ENCODE results near the gene EYS.

Gene EYS

DNA sequence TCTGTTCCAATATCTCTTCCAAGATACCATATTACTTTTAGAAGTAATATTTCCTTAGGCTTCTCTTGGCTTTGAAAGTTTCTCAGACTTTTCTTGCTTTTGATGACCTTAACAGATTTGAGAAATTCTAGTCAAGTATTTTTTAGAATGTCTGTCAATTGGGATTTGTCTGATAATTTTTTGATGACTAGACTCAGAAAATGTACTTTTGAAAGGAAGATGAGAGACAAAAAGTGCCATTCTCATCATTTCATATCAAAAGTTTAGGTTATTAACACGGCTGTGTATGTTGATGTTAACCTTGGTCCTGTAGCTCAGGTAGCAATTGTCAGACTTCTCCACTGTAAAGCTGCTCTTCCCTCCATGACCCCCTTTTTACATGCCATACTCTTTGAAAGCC lies 651.5 kb downstream of the EYS start:
- H3K9me3 ChIP-seq (ENCODE audit: severe bottlenecking) = no peaks in the 10 kb centered on the region

DNA sequence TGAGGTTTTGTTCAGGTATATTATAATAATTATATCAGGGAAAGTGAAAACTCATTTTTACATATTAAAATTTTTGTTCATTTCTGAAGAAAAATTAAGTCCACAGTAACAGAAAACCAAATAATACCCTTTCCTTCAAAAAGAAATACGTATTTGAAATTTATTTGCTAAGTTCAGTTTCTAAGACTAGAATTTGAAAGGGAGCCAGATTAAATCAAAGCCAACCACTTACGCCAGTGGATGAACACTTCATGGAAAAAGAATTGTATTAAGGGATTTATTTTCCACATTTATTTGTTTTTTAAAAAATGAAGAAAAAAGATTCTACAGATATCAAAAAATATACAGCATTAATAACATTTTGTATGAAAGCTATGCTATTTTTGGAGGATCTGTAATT lies 654.4 kb downstream of the EYS start:
- Histone ChIP-seq H3K9me3 (ENCODE audit: severe bottlenecking) (no peaks in the 10 kb centered on the region), H3K36me3 (ENCODE audit: low read depth) (no peaks in the 10 kb centered on the region), H3K27me3 (ENCODE audit: insufficient read depth, poor library complexity, severe bottlenecking) (no peaks in the 10 kb centered on the region), H3K27ac (ENCODE audit: poor library complexity, severe bottlenecking) (no peak overlapping the region), H3K4me1 (ENCODE audit: insufficient read depth, poor library complexity, severe bottlenecking) (no peaks in the 10 kb centered on the region), H3K4me3 (ENCODE audit: severe bottlenecking) (no peak overlapping the region)
- ATAC-seq (ENCODE audit: low read depth) (no peak), DNase-seq (ENCODE audit: low spot score) (no peak)
- TF ChIP-seq, protein P1, sequence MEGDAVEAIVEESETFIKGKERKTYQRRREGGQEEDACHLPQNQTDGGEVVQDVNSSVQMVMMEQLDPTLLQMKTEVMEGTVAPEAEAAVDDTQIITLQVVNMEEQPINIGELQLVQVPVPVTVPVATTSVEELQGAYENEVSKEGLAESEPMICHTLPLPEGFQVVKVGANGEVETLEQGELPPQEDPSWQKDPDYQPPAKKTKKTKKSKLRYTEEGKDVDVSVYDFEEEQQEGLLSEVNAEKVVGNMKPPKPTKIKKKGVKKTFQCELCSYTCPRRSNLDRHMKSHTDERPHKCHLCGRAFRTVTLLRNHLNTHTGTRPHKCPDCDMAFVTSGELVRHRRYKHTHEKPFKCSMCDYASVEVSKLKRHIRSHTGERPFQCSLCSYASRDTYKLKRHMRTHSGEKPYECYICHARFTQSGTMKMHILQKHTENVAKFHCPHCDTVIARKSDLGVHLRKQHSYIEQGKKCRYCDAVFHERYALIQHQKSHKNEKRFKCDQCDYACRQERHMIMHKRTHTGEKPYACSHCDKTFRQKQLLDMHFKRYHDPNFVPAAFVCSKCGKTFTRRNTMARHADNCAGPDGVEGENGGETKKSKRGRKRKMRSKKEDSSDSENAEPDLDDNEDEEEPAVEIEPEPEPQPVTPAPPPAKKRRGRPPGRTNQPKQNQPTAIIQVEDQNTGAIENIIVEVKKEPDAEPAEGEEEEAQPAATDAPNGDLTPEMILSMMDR (IDR thresholded peaks at IDR 0.05; ENCODE audit: poor library complexity, severe bottlenecking) = no peak

More for the DNA sequence above, 651.5 kb downstream of the EYS start:
- DNase-seq (ENCODE audit: low spot score) (no peak), ATAC-seq (ENCODE audit: low read depth) (no peak)
- TF ChIP-seq, protein P1 (IDR thresholded peaks at IDR 0.05; ENCODE audit: poor library complexity, severe bottlenecking) = no peak
- H3K36me3 ChIP-seq (ENCODE audit: low read depth) = no peaks in the 10 kb centered on the region
- no peak overlapping the region for H3K27ac ChIP-seq (ENCODE audit: poor library complexity, severe bottlenecking)
- no peaks in the 10 kb centered on the region for H3K27me3 ChIP-seq (ENCODE audit: insufficient read depth, poor library complexity, severe bottlenecking)
- no peak overlapping the region for H3K4me3 ChIP-seq (ENCODE audit: severe bottlenecking)
- H3K4me1 ChIP-seq (ENCODE audit: insufficient read depth, poor library complexity, severe bottlenecking) = no peaks in the 10 kb centered on the region

DNA sequence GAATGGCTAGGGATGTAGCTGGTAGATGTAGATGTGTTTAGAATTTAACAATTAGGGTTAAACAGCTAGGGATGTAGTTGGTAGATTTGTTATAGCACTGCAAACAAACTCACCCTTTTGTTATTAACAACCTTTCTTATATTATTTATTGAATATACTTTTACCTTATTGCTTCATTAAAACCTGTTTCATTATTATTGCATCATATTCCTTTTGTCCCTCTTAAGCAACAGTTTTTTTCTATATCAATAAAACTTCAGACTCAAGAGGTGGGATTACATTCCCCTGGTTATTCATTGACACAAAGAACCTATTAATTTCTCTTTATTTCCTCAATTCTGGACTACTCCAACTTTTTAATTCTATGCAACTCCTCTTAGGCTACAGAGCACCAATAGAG lies 661.2 kb downstream of the EYS start:
- Histone ChIP-seq H3K4me3 (ENCODE audit: severe bottlenecking) (no peak overlapping the region), H3K9me3 (ENCODE audit: severe bottlenecking) (no peaks in the 10 kb centered on the region), H3K36me3 (ENCODE audit: low read depth) (no peaks in the 10 kb centered on the region), H3K27ac (ENCODE audit: poor library complexity, severe bottlenecking) (no peak overlapping the region), H3K27me3 (ENCODE audit: insufficient read depth, poor library complexity, severe bottlenecking) (no peaks in the 10 kb centered on the region), H3K4me1 (ENCODE audit: insufficient read depth, poor library complexity, severe bottlenecking) (no peaks in the 10 kb centered on the region)
- TF ChIP-seq, protein P1 (IDR thresholded peaks at IDR 0.05; ENCODE audit: poor library complexity, severe bottlenecking) = no peak
- no peak for ATAC-seq (ENCODE audit: low read depth)
- DNase-seq (ENCODE audit: low spot score) = no peak

DNA sequence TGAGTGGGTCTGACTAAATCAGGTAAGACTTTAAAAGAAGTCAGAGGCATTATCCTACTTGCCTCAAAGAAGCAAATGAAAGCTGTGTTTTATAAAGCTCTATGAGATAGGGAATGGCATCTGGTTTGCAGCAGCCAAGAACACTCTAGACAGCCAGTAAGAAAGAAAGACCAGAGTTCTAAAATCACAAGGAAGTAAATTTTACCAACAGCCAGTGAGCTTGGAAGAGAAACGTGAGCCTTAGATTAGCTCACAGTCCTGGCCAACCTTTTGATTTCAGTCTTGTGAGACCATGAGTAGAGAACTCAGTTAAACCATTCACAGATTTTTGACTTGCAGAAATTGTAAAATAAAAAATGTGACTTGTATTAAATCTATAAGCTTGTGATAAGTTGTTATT lies 693.0 kb downstream of the EYS start:
- H3K27me3 ChIP-seq (ENCODE audit: insufficient read depth, poor library complexity, severe bottlenecking) = no peaks in the 10 kb centered on the region
- H3K36me3 ChIP-seq (ENCODE audit: low read depth) = no peaks in the 10 kb centered on the region
- H3K27ac ChIP-seq (ENCODE audit: poor library complexity, severe bottlenecking) = no peak overlapping the region
- ATAC-seq (ENCODE audit: low read depth) (no peak), DNase-seq (ENCODE audit: low spot score) (no peak)
- no peak overlapping the region for H3K4me3 ChIP-seq (ENCODE audit: severe bottlenecking)
- H3K4me1 ChIP-seq (ENCODE audit: insufficient read depth, poor library complexity, severe bottlenecking) = no peaks in the 10 kb centered on the region
- TF ChIP-seq, protein P1 (IDR thresholded peaks at IDR 0.05; ENCODE audit: poor library complexity, severe bottlenecking) = no peak
- H3K9me3 ChIP-seq (ENCODE audit: severe bottlenecking) = no peaks in the 10 kb centered on the region

DNA sequence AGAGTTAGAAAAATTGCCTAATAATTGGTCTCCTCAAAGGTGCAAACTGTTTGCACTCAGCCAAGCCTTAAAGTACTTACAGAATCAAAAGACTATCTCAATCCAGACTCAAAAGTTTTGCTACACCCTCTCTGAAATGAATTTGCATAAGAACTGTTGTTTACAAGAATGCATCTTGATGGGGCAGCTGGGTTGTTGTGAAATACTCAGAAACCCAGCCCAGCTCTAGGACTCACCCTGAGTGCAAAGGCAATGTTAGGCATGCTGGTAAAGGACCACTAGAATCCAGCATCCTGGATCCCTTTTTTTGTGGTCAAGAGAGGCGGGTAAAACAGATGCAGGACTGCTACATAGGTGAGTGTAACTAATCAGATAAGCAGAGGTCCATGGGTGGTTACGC lies 700.2 kb downstream of the EYS start:
- DNase-seq (ENCODE audit: low spot score) = no peak
- Histone ChIP-seq H3K36me3 (ENCODE audit: low read depth) (no peaks in the 10 kb centered on the region), H3K27me3 (ENCODE audit: insufficient read depth, poor library complexity, severe bottlenecking) (no peaks in the 10 kb centered on the region), H3K9me3 (ENCODE audit: severe bottlenecking) (no peaks in the 10 kb centered on the region), H3K4me1 (ENCODE audit: insufficient read depth, poor library complexity, severe bottlenecking) (no peaks in the 10 kb centered on the region), H3K27ac (ENCODE audit: poor library complexity, severe bottlenecking) (no peak overlapping the region), H3K4me3 (ENCODE audit: severe bottlenecking) (no peak overlapping the region)
- TF ChIP-seq, protein P1 (IDR thresholded peaks at IDR 0.05; ENCODE audit: poor library complexity, severe bottlenecking) = no peak
- ATAC-seq (ENCODE audit: low read depth) = no peak

Measured in RWPE2 (cell line).